Hematopoietic multipotent progenitor cell treated with erythropoietin and hydrocortisone succinate and interleukin-3 and kit ligand, for 6 days (in vitro differentiated cells): ENCODE results near the gene ENO4.

Experiments
- DNase-seq: peaks from one replicate; pipeline ENCODE4 v3.0.0-alpha.2; 2015

ENO4 gene

GRCh38 chr10:116849248-116850057 lies at the start of gene ENO4:
Gene ENO4 (plus strand): TSS chr10:116849499. CDS start chr10:116849567, 68 bp downstream.
- peak; percentile 27 for DNase-seq

GRCh38 chr10:116800286-116800929 lies 48.9 kb upstream of the ENO4 start:
- DNase-seq: no peak

GRCh38 chr10:116801658-116802057 lies 47.6 kb upstream of the ENO4 start:
- DNase-seq: no peak

- no peak for DNase-seq
These were observed 46.8 kb upstream of the ENO4 start for GRCh38 chr10:116802474-116802873.

- DNase-seq: no peak
These were observed 46.4 kb upstream of the ENO4 start for GRCh38 chr10:116802876-116803275.

- DNase-seq: no peak
These were observed 45.6 kb upstream of the ENO4 start for GRCh38 chr10:116803451-116804249.

- no peak for DNase-seq
These were observed 40.6 kb upstream of the ENO4 start for GRCh38 chr10:116808706-116809105.

- peak; percentile 15 for DNase-seq
These were observed 39.7 kb upstream of the ENO4 start for GRCh38 chr10:116809483-116810119.

GRCh38 chr10:116810120-116810500 lies 39.2 kb upstream of the ENO4 start:
- no peak for DNase-seq

- DNase-seq: no peak
These were observed 38.4 kb upstream of the ENO4 start for GRCh38 chr10:116810895-116811294.

GRCh38 chr10:116811691-116812090 lies 37.6 kb upstream of the ENO4 start:
- DNase-seq: no peak

GRCh38 chr10:116815641-116816415 lies 33.5 kb upstream of the ENO4 start:
- DNase-seq: no peak

- no peak for DNase-seq
These were observed 32.1 kb upstream of the ENO4 start for GRCh38 chr10:116817178-116817577.

GRCh38 chr10:116817780-116818343 lies 31.4 kb upstream of the ENO4 start:
- no peak for DNase-seq

GRCh38 chr10:116819999-116820677 lies 29.2 kb upstream of the ENO4 start:
- DNase-seq: no peak

GRCh38 chr10:116825901-116826300 lies 23.4 kb upstream of the ENO4 start:
- DNase-seq: no peak

- DNase-seq: no peak
These were observed 22.5 kb upstream of the ENO4 start for GRCh38 chr10:116826803-116827202.

GRCh38 chr10:116827214-116827671 lies 22.1 kb upstream of the ENO4 start:
- DNase-seq: no peak

GRCh38 chr10:116828116-116828515 lies 21.2 kb upstream of the ENO4 start:
- no peak for DNase-seq

GRCh38 chr10:116829711-116830110 lies 19.6 kb upstream of the ENO4 start:
- DNase-seq: no peak

- no peak for DNase-seq
These were observed 18.2 kb upstream of the ENO4 start for GRCh38 chr10:116831086-116831485.
